K562 treated with DMSO at 1 percent for 12 hours (cell line): ENCODE results near the gene OR6C70. TPM values are rescaled to one million over a fixed set of nuclear protein-coding genes. Genes with fewer than 3 reads are reported as not detected.

Source experiments
- total RNA-seq: library from RNA; unstranded; fragments of 300-600 nt; gene quantifications from 2 replicates; pipeline ENCODE4 v1.2.3, GENCODE V29; 2022; ENCODE audit not compliant: insufficient read depth

OR6C70 gene
- total RNA-seq: not detected in 2 replicates

DNA sequence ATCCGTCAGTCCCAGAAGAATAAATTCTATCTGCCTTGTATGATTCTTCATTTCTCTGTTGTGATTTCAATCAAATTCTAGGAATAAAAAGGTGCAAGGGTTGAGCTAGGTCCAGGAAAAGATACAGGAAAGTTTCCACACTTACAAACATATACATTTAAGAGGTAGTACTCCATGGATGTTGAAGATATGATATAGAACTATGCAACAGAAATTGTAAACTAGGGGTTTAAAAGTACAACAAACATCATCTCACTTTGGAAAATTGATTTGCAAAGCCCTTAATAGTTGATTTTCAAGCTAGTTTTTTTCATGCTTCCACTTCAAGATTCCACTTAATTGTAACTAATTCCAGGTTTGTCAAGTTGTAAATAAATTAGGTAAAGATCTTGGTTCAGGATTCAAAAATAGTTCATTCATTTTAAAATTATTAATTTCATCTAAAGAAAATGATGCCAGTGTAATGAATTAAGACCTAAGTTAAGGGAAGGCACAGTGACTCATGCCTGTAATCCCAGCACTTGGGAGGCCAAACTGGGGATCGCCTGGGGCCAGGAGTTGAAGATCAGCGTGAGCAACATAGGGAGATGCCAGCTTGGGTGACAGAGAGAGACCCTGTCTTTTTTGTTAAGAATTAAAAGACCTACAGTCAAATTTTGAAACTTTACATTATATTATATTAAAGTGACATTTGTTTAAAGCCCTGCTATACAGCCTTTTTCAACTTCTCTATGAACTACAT is at the start of gene OR6C70:
TSS of gene OR6C70 (minus strand) at position 51 of the 742 bp plus-strand sequence. CDS start at position 51, 0 bp downstream.

GRCh38 chr12:55492078-55492477 is 22.1 kb upstream of the OR6C70 start, which contains the start of gene OR6C68:
TSS of gene OR6C68 (plus strand) at chr12:55492378. CDS start at chr12:55492378, 0 bp downstream.

DNA sequence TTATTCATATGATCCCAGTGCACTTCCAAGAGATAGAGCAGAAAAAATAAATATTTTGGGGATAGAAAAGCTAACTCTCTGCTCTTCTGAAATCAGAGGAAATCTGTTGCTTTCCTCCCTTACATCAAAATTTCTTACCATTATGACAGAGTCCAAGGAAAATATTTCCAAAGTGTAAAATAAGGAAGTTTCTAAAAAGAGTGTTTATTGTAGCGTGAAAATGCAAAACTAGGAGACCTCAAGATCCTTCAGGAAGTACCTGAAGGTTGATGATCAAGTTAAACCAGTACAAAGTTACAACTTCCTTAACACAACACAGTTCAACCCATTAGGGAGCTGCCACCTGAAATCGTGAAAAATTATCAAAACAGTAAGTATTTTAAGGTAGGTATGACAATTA is 26.2 kb downstream of the OR6C70 start, which contains the start of gene OR6C2:
TSS of gene OR6C2 (plus strand) at position 301 of the 400 bp plus-strand sequence. CDS start 8,138 bp downstream, outside the sequence.

GRCh38 chr12:55425954-55426353 is 44.0 kb downstream of the OR6C70 start, which contains the start of gene OR6C76:
TSS of gene OR6C76 (plus strand) at chr12:55426254. CDS start at chr12:55426254, 0 bp downstream.

Other genes starting within 250 kb of the OR6C70 start
- gene OR10A7, start 249.1 kb downstream of the OR6C70 start, total RNA-seq: not detected in 2 replicates
- gene OR6C74, start 225.5 kb downstream of the OR6C70 start, total RNA-seq: not detected in 2 replicates
- gene OR6C6, start 173.6 kb downstream of the OR6C70 start, total RNA-seq: not detected in 2 replicates
- not detected in 2 replicates for gene OR6C1, start 155.8 kb downstream of the OR6C70 start, total RNA-seq
- gene OR6C3, start 139.4 kb downstream of the OR6C70 start, total RNA-seq: not detected in 2 replicates
- gene OR6C75, start 107.2 kb downstream of the OR6C70 start, total RNA-seq: not detected in 2 replicates
- gene OR6C65, start 69.6 kb downstream of the OR6C70 start, total RNA-seq: not detected in 2 replicates
- not detected in 2 replicates for gene OR6C76, start 43.9 kb downstream of the OR6C70 start, total RNA-seq
- gene OR6C2, start 26.1 kb downstream of the OR6C70 start, total RNA-seq: not detected in 2 replicates
- gene OR6C68, start 22.2 kb upstream of the OR6C70 start, total RNA-seq: not detected in 2 replicates
- gene OR6C4, start 79.5 kb upstream of the OR6C70 start, total RNA-seq: not detected in 2 replicates
- not detected in 2 replicates for gene OR2AP1, start 102.3 kb upstream of the OR6C70 start, total RNA-seq
- not detected in 2 replicates for gene OR10P1, start 166.8 kb upstream of the OR6C70 start, total RNA-seq
- gene ITGA7, start 237.8 kb upstream of the OR6C70 start, total RNA-seq: 0.82 and 3.9 TPM in 2 replicates
- 72.5 and 131 TPM in 2 replicates for gene BLOC1S1, start 245.9 kb upstream of the OR6C70 start, total RNA-seq